H9 (cell line): Measurements from ENCODE around the gene THSD7A. TPM values are rescaled to one million over a fixed set of nuclear protein-coding genes. Genes with fewer than 3 reads are reported as not detected.

Source experiments
- DNase-seq: peaks from one replicate; pipeline ENCODE4 v3.0.0-alpha.2; 2017
- H2AFZ ChIP-seq: one replicate; pipeline ENCODE4 v1.6.1; 2013; ENCODE audit warnings: mild to moderate bottlenecking, low read length, control low read depth, moderate library complexity
- H2AK5ac ChIP-seq: 2 replicates; pipeline ENCODE4 v1.6.1; 2013; ENCODE audit warnings: low read length, control low read depth, mixed read lengths; ENCODE audit not compliant: insufficient read length
- H2BK120ac ChIP-seq: one replicate; pipeline ENCODE4 v1.6.1; 2013; ENCODE audit warnings: low read depth, mild to moderate bottlenecking, low read length, control low read depth, inconsistent platforms; ENCODE audit not compliant: poor library complexity, severe bottlenecking
- H2BK12ac ChIP-seq: 2 replicates; pipeline ENCODE4 v1.6.1; 2013; ENCODE audit warnings: low read length, control low read depth, mixed read lengths, low read depth; ENCODE audit not compliant: insufficient read length
- H2BK15ac ChIP-seq: 2 replicates; pipeline ENCODE4 v1.6.1; 2013; ENCODE audit warnings: low read depth, low read length, control low read depth
- H2BK20ac ChIP-seq: one replicate; pipeline ENCODE4 v1.6.1; 2013; ENCODE audit warnings: low read depth, mild to moderate bottlenecking, low read length, control low read depth, inconsistent platforms; ENCODE audit not compliant: poor library complexity, severe bottlenecking
- H2BK5ac ChIP-seq: 2 replicates; pipeline ENCODE4 v1.6.1; 2013; ENCODE audit warnings: low read length, control low read depth, mixed read lengths; ENCODE audit not compliant: insufficient read length
- H3K14ac ChIP-seq: 2 replicates; pipeline ENCODE4 v1.6.1; 2013; ENCODE audit warnings: low read length, control low read depth; ENCODE audit not compliant: insufficient read depth
- H3K18ac ChIP-seq: 2 replicates; pipeline ENCODE4 v1.6.1; 2013; ENCODE audit warnings: low read depth, mild to moderate bottlenecking, mixed read lengths, low read length, control low read depth; ENCODE audit not compliant: insufficient read length
- H3K23ac ChIP-seq: 2 replicates; pipeline ENCODE4 v1.6.1; 2013; ENCODE audit warnings: low read length, control low read depth, mixed read lengths, low read depth; ENCODE audit not compliant: insufficient read length
- H3K23me2 ChIP-seq: 2 replicates; pipeline ENCODE4 v1.6.1; 2013; ENCODE audit warnings: low read depth, mild to moderate bottlenecking, mixed read lengths, low read length, control low read depth; ENCODE audit not compliant: insufficient read length, poor library complexity, severe bottlenecking
- H3K27ac ChIP-seq: 2 replicates; pipeline ENCODE4 v1.5.1; 2013; ENCODE audit warnings: low read length, control low read depth, mixed read lengths, low read depth; ENCODE audit not compliant: insufficient read length
- H3K27me3 ChIP-seq: 2 replicates; pipeline ENCODE4 v1.6.1; 2013; ENCODE audit warnings: low read length, control low read depth, inconsistent platforms; ENCODE audit not compliant: insufficient read depth
- H3K4ac ChIP-seq: 2 replicates; pipeline ENCODE4 v1.6.1; 2013; ENCODE audit warnings: low read depth, mild to moderate bottlenecking, control low read depth, inconsistent platforms, low read length, moderate library complexity
- H3K4me1 ChIP-seq: 2 replicates; pipeline ENCODE4 v1.6.1; 2013; ENCODE audit warnings: low read length, control low read depth, inconsistent platforms; ENCODE audit not compliant: insufficient read depth
- H3K4me2 ChIP-seq: 2 replicates; pipeline ENCODE4 v1.6.1; 2013; ENCODE audit warnings: low read length, control low read depth, mixed read lengths; ENCODE audit not compliant: insufficient read length, insufficient read depth
- H3K56ac ChIP-seq: 2 replicates; pipeline ENCODE4 v1.6.1; 2013; ENCODE audit warnings: low read depth, mild to moderate bottlenecking, mixed read lengths, low read length, control low read depth; ENCODE audit not compliant: insufficient read length
- H3K79me1 ChIP-seq: 2 replicates; pipeline ENCODE4 v1.6.1; 2013; ENCODE audit warnings: low read depth, mild to moderate bottlenecking, moderate library complexity, low read length, control low read depth, inconsistent platforms; ENCODE audit not compliant: insufficient read depth, poor library complexity, severe bottlenecking
- H3K79me2 ChIP-seq: 2 replicates; pipeline ENCODE4 v1.6.1; 2013; ENCODE audit warnings: low read length, control low read depth, inconsistent platforms; ENCODE audit not compliant: insufficient read depth
- H3K9ac ChIP-seq: 2 replicates; pipeline ENCODE4 v1.6.1; 2013; ENCODE audit warnings: low read length, control low read depth, mixed read lengths; ENCODE audit not compliant: insufficient read length; ENCODE audit errors: extremely low read depth
- H3K9me3 ChIP-seq: one replicate; pipeline ENCODE4 v1.6.1; 2013; ENCODE audit warnings: low read depth, low read length, inconsistent platforms; ENCODE audit not compliant: control insufficient read depth
- H3T11ph ChIP-seq: one replicate; pipeline ENCODE4 v1.6.1; 2013; ENCODE audit warnings: mild to moderate bottlenecking, low read length, control low read depth, inconsistent platforms
- H4K20me1 ChIP-seq: one replicate; pipeline ENCODE4 v1.6.1; 2013; ENCODE audit not compliant: control insufficient read depth, insufficient read length, insufficient read depth
- H4K5ac ChIP-seq: 2 replicates; pipeline ENCODE4 v1.6.1; 2013; ENCODE audit warnings: low read depth, mild to moderate bottlenecking, mixed read lengths, low read length, control low read depth; ENCODE audit not compliant: insufficient read length
- H4K8ac ChIP-seq: replicated peaks from 2 replicates; pipeline ENCODE4 v1.6.1; 2013; ENCODE audit warnings: low read length, control low read depth, mixed read lengths, low read depth; ENCODE audit not compliant: insufficient read length
- H4K91ac ChIP-seq: 2 replicates; pipeline ENCODE4 v1.6.1; 2013; ENCODE audit warnings: low read depth, mild to moderate bottlenecking, moderate library complexity, mixed read lengths, low read length, control low read depth; ENCODE audit not compliant: insufficient read length
- H3K27ac Mint-ChIP-seq, 3 experiments: 2 replicates in 2 of 3; 3 replicates in 1 of 3; pipeline ENCODE4 v1.8.0; 2020 to 2021; ENCODE audit warnings: mixed read lengths in 3 of 3, mild to moderate bottlenecking in 1 of 3, moderate library complexity in 1 of 3
- H3K27me3 Mint-ChIP-seq: 2 replicates; pipeline ENCODE4 v1.8.0; 2021; ENCODE audit warnings: low read depth, mild to moderate bottlenecking, moderate library complexity, mixed read lengths
- H3K36me3 Mint-ChIP-seq, 3 experiments: 2 replicates in 2 of 3; 3 replicates in 1 of 3; pipeline ENCODE4 v1.8.0; 2020 to 2021; ENCODE audit warnings: low read depth in 3 of 3, mixed read lengths in 3 of 3; ENCODE audit not compliant: insufficient read depth in 1 of 3
- H3K4me1 Mint-ChIP-seq, 2 experiments: 2 replicates each; pipeline ENCODE4 v1.8.0; 2020; ENCODE audit warnings: mixed read lengths in 2 of 2
- H3K4me3 Mint-ChIP-seq, 2 experiments: 2 replicates in 1 of 2; 3 replicates in 1 of 2; pipeline ENCODE4 v1.8.0; 2020 to 2021; ENCODE audit warnings: mild to moderate bottlenecking in 2 of 2, mixed read lengths in 2 of 2, moderate library complexity in 1 of 2
- H3K9me3 Mint-ChIP-seq, 2 experiments: 2 replicates in 1 of 2; 3 replicates in 1 of 2; pipeline ENCODE4 v1.8.0; 2020; ENCODE audit warnings: mild to moderate bottlenecking in 2 of 2, mixed read lengths in 2 of 2, moderate library complexity in 1 of 2
- CTCF ChIP-seq: fragments of 200-600 bp; sonication (generic); conservative IDR thresholded peaks from 3 replicates; pipeline ENCODE4 v1.8.0; 2021; ENCODE audit warnings: antibody characterized with exemption, mild to moderate bottlenecking
- WGBS: extraction: QIAGEN DNeasy Blood & Tissue Kit; methylation state at CpG from one replicate; pipeline ENCODE4 v1.1.7; 2013; ENCODE audit warnings: missing lambda C conversion rate, low lambda C conversion rate, mixed read lengths; ENCODE audit not compliant: insufficient read length; ENCODE audit errors: extremely low coverage; 5-methylcytosine and 5-hydroxymethylcytosine counted together
- total RNA-seq: library from RNA; stranded (reverse); gene quantifications from 2 replicates; pipeline ENCODE4 v1.2.1, GENCODE V29; 2021

The THSD7A gene
- total RNA-seq, 1 experiment from 2014 or later: 0.42 TPM

- Histone ChIP-seq H4K20me1 (no peaks in the 10 kb centered on the region), H3K9me3 (no peaks in the 10 kb centered on the region), H2BK120ac (no peak overlapping the region), H3K79me1 (no peaks in the 10 kb centered on the region), H2AFZ (no peak overlapping the region), H3T11ph (no peak overlapping the region), H3K4ac (no peak overlapping the region), H2BK15ac (no peak overlapping the region), H3K27me3 (no peaks in the 10 kb centered on the region), H4K91ac (no peak overlapping the region), H3K9ac (no peak overlapping the region), H2BK5ac (no peak overlapping the region), H3K4me2 (no peak overlapping the region), H3K27ac (no peak overlapping the region), H3K23me2 (no peaks in the 10 kb centered on the region), H3K79me2 (no peaks in the 10 kb centered on the region), H3K4me1 (no peaks in the 10 kb centered on the region), H2BK20ac (no peak overlapping the region), H2BK12ac (no peak overlapping the region), H4K8ac (no peak overlapping the region), H3K23ac (no peak overlapping the region), H2AK5ac (no peak overlapping the region), H3K18ac (no peak overlapping the region), H3K14ac (no peak overlapping the region), H4K5ac (no peak overlapping the region), H3K56ac (no peak overlapping the region)
- WGBS: no CpG with 5 or more reads among the region's 1 CpG
- Mint-ChIP-seq H3K36me3 (no peaks in the 10 kb centered on the region), H3K27me3 (no peaks in the 10 kb centered on the region), H3K27ac (no peak overlapping the region), H3K4me1 (no peaks in the 10 kb centered on the region), H3K9me3 (no peaks in the 10 kb centered on the region), H3K4me3 (no peak overlapping the region)
- no peak for DNase-seq
- TF ChIP-seq CTCF: no peak
Observed at GRCh38 chr7:11587814-11588213, 244.2 kb downstream of the THSD7A start.
